ENCODE measurements around the gene PPP1R12B.
"Not testable (repeated sequence)": the region's sequence is repeated elsewhere in the genome, so short reads cannot be mapped to it uniquely, and the experiment has no call there.

The PPP1R12B gene

GRCh38 chr1:202357506-202357905 is 9.0 kb downstream of the PPP1R12B start:
- DNase-seq (ENCODE audit: low read depth), result no peak
- no peak for TF ChIP-seq CTCF (IDR thresholded peaks at IDR 0.05; ENCODE audit: control insufficient read depth, insufficient read depth, low read depth, low read length, missing control alignments)
- H3K4me3 ChIP-seq (ENCODE audit: control insufficient read depth, low read depth, low read length), result no peak overlapping the region

- H3K4me3 ChIP-seq (ENCODE audit: control insufficient read depth, low read depth, low read length), result no peak overlapping the region
These were observed 12.7 kb downstream of the PPP1R12B start for GRCh38 chr1:202361224-202361623.

GRCh38 chr1:202361701-202362100 is 13.2 kb downstream of the PPP1R12B start:
- TF ChIP-seq CTCF (IDR thresholded peaks at IDR 0.05; ENCODE audit: control insufficient read depth, insufficient read depth, low read depth, low read length, missing control alignments), result no peak
- no peak for DNase-seq (ENCODE audit: low read depth)
- no peak overlapping the region for H3K4me3 ChIP-seq (ENCODE audit: control insufficient read depth, low read depth, low read length)

More at GRCh38 chr1:202361224-202361623, 12.7 kb downstream of the PPP1R12B start:
- no peak for TF ChIP-seq CTCF (IDR thresholded peaks at IDR 0.05; ENCODE audit: control insufficient read depth, insufficient read depth, low read depth, low read length, missing control alignments)
- DNase-seq (ENCODE audit: low read depth), result no peak

- DNase-seq (ENCODE audit: low read depth), result no peak
- TF ChIP-seq CTCF (IDR thresholded peaks at IDR 0.05; ENCODE audit: control insufficient read depth, insufficient read depth, low read depth, low read length, missing control alignments), result no peak
- H3K4me3 ChIP-seq (ENCODE audit: control insufficient read depth, low read depth, low read length), result no peak overlapping the region
These were observed 13.7 kb downstream of the PPP1R12B start for GRCh38 chr1:202362212-202362611.

GRCh38 chr1:202365092-202365815 is 16.8 kb downstream of the PPP1R12B start:
- TF ChIP-seq CTCF (IDR thresholded peaks at IDR 0.05; ENCODE audit: control insufficient read depth, insufficient read depth, low read depth, low read length, missing control alignments), result no peak

GRCh38 chr1:202367271-202367670 is 18.8 kb downstream of the PPP1R12B start:
- DNase-seq (ENCODE audit: low read depth), result peak; percentile 44
- no peak overlapping the region for H3K4me3 ChIP-seq (ENCODE audit: control insufficient read depth, low read depth, low read length)
- no peak for TF ChIP-seq CTCF (IDR thresholded peaks at IDR 0.05; ENCODE audit: control insufficient read depth, insufficient read depth, low read depth, low read length, missing control alignments)

More at GRCh38 chr1:202365092-202365815, 16.8 kb downstream of the PPP1R12B start:
- no peak overlapping the region for H3K4me3 ChIP-seq (ENCODE audit: control insufficient read depth, low read depth, low read length)
- peak; percentile 41 for DNase-seq (ENCODE audit: low read depth)

- H3K4me3 ChIP-seq (ENCODE audit: control insufficient read depth, low read depth, low read length); DNase-seq (ENCODE audit: low read depth): not testable (repeated sequence)
These were observed 22.4 kb downstream of the PPP1R12B start for GRCh38 chr1:202370906-202371305.
